Loucy (cell line): ENCODE measurements around the gene SKA1.

Experiments used
- H2AFZ ChIP-seq: fragments of 200-600 bp; sonication (generic); 2 replicates; pipeline ENCODE4 v1.6.0; 2016; ENCODE audit warnings: antibody characterized with exemption, mild to moderate bottlenecking, low read length, moderate library complexity
- H3F3A ChIP-seq: fragments of 200-600 bp; 2 replicates; pipeline ENCODE4 v1.6.0; 2016; ENCODE audit warnings: antibody characterized with exemption, low read depth, mild to moderate bottlenecking
- H3K27me3 ChIP-seq: fragments of 200-600 bp; sonication (generic); 2 replicates; pipeline ENCODE4 v1.6.1; 2014; ENCODE audit warnings: low read length, mild to moderate bottlenecking; ENCODE audit not compliant: insufficient read depth, poor library complexity, severe bottlenecking
- H3K36me3 ChIP-seq: fragments of 200-600 bp; sonication (generic); 2 replicates; pipeline ENCODE4 v1.6.1; 2016; ENCODE audit warnings: low read length; ENCODE audit not compliant: insufficient read depth
- H3K4me1 ChIP-seq: fragments of 200-600 bp; sonication (generic); 2 replicates; pipeline ENCODE4 v1.5.1; 2014; ENCODE audit warnings: low read length, mild to moderate bottlenecking; ENCODE audit not compliant: insufficient read depth, poor library complexity, severe bottlenecking
- H3K4me2 ChIP-seq: fragments of 200-600 bp; sonication (generic); 2 replicates; pipeline ENCODE4 v1.6.0; 2014; ENCODE audit warnings: antibody characterized with exemption, low read length, low read depth, mild to moderate bottlenecking; ENCODE audit not compliant: poor library complexity, severe bottlenecking
- H3K4me3 ChIP-seq: fragments of 200-600 bp; sonication (generic); 2 replicates; pipeline ENCODE4 v1.5.1; 2014; ENCODE audit warnings: low read length, mild to moderate bottlenecking, mixed read lengths; ENCODE audit not compliant: poor library complexity, severe bottlenecking
- H3K79me2 ChIP-seq: fragments of 200-600 bp; sonication (generic); 2 replicates; pipeline ENCODE4 v1.6.1; 2014; ENCODE audit warnings: low read length; ENCODE audit not compliant: insufficient read depth
- H3K9ac ChIP-seq: fragments of 200-600 bp; sonication (generic); 2 replicates; pipeline ENCODE4 v1.6.0; 2014; ENCODE audit warnings: mild to moderate bottlenecking, low read depth, low read length, moderate library complexity; ENCODE audit not compliant: poor library complexity, severe bottlenecking
- H3K9me2 ChIP-seq: fragments of 200-600 bp; sonication (generic); replicated peaks from 2 replicates; pipeline ENCODE4 v1.6.1; 2016; ENCODE audit warnings: low read depth, low read length, mixed read lengths
- H3K9me3 ChIP-seq: fragments of 200-600 bp; sonication (generic); 2 replicates; pipeline ENCODE4 v1.6.1; 2014; ENCODE audit warnings: mild to moderate bottlenecking, antibody characterized with exemption, low read length, low read depth; ENCODE audit not compliant: insufficient read depth
- H4K20me1 ChIP-seq: fragments of 200-600 bp; sonication (generic); 2 replicates; pipeline ENCODE4 v1.6.0; 2014; ENCODE audit warnings: antibody characterized with exemption, low read length, mild to moderate bottlenecking; ENCODE audit not compliant: insufficient read depth, poor library complexity, severe bottlenecking
- EZH2phosphoT487 ChIP-seq: fragments of 200-600 bp; IDR thresholded peaks from 2 replicates; pipeline ENCODE4 v1.6.1; 2018; ENCODE audit warnings: antibody characterized with exemption, mild to moderate bottlenecking, moderate library complexity, borderline replicate concordance
- TF ChIP-seq, protein P1 (sequence below): fragments of 200-600 bp; sonication (generic); conservative IDR thresholded peaks from 2 replicates; pipeline ENCODE4 v1.5.1; 2014; ENCODE audit warnings: mild to moderate bottlenecking, antibody characterized with exemption, low read length

SKA1 gene

DNA sequence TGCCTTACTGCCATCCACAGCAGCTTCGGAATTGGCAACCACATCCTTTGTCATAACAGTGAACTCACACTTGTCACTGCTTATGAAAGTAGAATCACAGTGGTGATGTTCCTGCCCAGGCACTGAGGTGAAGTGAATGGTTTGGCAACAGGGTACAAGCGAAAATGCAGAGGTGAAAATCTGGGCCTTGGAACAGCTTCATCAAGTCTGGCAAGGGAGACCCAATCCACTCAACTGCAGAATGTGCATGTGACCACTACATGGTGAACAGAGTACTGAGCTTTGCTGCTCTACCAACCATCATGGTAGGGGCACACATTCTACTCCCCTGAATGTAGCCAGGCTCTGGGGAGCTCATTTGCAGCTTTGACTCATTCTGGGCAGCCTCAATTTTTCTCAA, 15.0 kb upstream of the SKA1 start:
- Histone ChIP-seq H4K20me1 (no peaks in the 10 kb centered on the region), H2AFZ (no peak overlapping the region), H3K4me1 (peaks cover 23% of the 10 kb centered on the region), H3F3A (no peaks in the 10 kb centered on the region), H3K79me2 (no peaks in the 10 kb centered on the region), H3K9me3 (no peaks in the 10 kb centered on the region), H3K9ac (no peak overlapping the region), H3K27me3 (no peaks in the 10 kb centered on the region), H3K9me2 (no peaks in the 10 kb centered on the region), H3K4me2 (no peak overlapping the region), H3K4me3 (no peak overlapping the region), H3K36me3 (no peaks in the 10 kb centered on the region)
- TF ChIP-seq, protein P1, sequence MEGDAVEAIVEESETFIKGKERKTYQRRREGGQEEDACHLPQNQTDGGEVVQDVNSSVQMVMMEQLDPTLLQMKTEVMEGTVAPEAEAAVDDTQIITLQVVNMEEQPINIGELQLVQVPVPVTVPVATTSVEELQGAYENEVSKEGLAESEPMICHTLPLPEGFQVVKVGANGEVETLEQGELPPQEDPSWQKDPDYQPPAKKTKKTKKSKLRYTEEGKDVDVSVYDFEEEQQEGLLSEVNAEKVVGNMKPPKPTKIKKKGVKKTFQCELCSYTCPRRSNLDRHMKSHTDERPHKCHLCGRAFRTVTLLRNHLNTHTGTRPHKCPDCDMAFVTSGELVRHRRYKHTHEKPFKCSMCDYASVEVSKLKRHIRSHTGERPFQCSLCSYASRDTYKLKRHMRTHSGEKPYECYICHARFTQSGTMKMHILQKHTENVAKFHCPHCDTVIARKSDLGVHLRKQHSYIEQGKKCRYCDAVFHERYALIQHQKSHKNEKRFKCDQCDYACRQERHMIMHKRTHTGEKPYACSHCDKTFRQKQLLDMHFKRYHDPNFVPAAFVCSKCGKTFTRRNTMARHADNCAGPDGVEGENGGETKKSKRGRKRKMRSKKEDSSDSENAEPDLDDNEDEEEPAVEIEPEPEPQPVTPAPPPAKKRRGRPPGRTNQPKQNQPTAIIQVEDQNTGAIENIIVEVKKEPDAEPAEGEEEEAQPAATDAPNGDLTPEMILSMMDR: no peak
- no peak for TF ChIP-seq EZH2phosphoT487

DNA sequence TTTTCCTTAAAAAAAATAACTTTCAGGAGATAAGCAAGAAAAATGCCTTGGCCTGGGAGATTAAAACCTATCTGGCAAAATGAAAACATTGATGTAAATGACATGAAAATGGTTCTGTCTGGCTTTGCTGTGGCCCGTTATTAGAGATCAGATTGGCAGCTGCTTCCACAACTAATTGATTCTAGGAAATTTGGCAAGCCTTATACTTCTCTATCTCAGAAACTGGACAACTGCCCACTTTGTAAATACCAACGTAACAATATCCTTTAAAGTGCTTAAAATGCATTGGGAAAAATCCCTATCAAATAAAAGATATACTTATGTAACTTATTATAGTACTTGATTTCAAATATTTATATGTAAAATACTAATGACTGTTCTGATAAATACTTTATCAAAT, 14.2 kb upstream of the SKA1 start:
- H3K79me2 ChIP-seq: no peaks in the 10 kb centered on the region
- no peak overlapping the region for H2AFZ ChIP-seq
- no peaks in the 10 kb centered on the region for H3K9me3 ChIP-seq
- no peak for TF ChIP-seq EZH2phosphoT487
- TF ChIP-seq, protein P1: no peak
- no peak overlapping the region for H3K4me2 ChIP-seq
- no peaks in the 10 kb centered on the region for H3F3A ChIP-seq
- no peaks in the 10 kb centered on the region for H3K9me2 ChIP-seq
- H3K4me1 ChIP-seq: peaks cover 23% of the 10 kb centered on the region
- H3K27me3 ChIP-seq: no peaks in the 10 kb centered on the region
- H3K4me3 ChIP-seq: no peak overlapping the region
- H3K36me3 ChIP-seq: no peaks in the 10 kb centered on the region
- H4K20me1 ChIP-seq: no peaks in the 10 kb centered on the region
- no peak overlapping the region for H3K9ac ChIP-seq

DNA sequence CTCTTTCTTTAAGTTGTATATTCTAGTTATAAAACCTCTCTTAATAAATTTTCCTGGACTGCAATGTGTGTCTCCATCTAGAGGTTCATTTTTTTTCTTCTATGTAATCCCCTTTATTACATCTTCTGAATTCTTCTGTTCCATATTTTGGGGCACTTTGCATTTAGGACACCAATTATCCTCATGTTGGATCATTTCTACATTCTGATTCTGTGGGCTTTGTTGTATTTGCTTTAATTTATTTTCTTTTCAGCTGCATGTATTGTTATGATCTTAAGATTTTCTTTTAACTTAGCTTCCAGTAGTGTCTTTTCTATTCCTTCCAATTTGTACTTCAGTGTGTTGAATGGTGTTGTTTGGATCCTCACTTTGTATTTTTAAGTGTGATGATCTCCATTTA, 5.2 kb upstream of the SKA1 start:
- no peaks in the 10 kb centered on the region for H3F3A ChIP-seq

More for the DNA sequence above, 5.2 kb upstream of the SKA1 start:
- no peak overlapping the region for H2AFZ ChIP-seq
- no peak overlapping the region for H3K9ac ChIP-seq
- no peaks in the 10 kb centered on the region for H4K20me1 ChIP-seq
- no peak for TF ChIP-seq EZH2phosphoT487
- TF ChIP-seq, protein P1: no peak
- peaks cover 7% of the 10 kb centered on the region for H3K27me3 ChIP-seq
- no peaks in the 10 kb centered on the region for H3K36me3 ChIP-seq
- H3K79me2 ChIP-seq: no peaks in the 10 kb centered on the region; the same call in 1 of the 2 replicates
- no peaks in the 10 kb centered on the region for H3K9me2 ChIP-seq
- H3K4me2 ChIP-seq: no peak overlapping the region
- peaks cover 8% of the 10 kb centered on the region; the same call in 1 of the 2 replicates for H3K9me3 ChIP-seq
- peaks cover 10% of the 10 kb centered on the region for H3K4me1 ChIP-seq
- H3K4me3 ChIP-seq: no peak overlapping the region
